SK-MEL-5 (cell line): ENCODE measurements around the gene IFI27. TPM values are rescaled to one million over a fixed set of nuclear protein-coding genes. Genes with fewer than 3 reads are reported as not detected.

Experiments used
- DNase-seq: peaks from one replicate; pipeline ENCODE4 v3.0.0-alpha.2; 2016; ENCODE audit warnings: low read depth, low spot score
- in situ Hi-C: cut with HindIII; loops from 2 replicates; pipeline ENCODE4 v1.10.0; 2016; ENCODE audit warnings: low sequenced_read_pairs, high pct_unique_total_duplicates, low pct_unique_long_range_greater_than_20kb
- total RNA-seq: library from RNA; depleted of rRNA; stranded (reverse); fragments of >200 nt; shearing (Covaris generic); gene quantifications from 2 replicates; pipeline ENCODE4 v1.2.3, GENCODE V29; 2014

The IFI27 gene
- total RNA-seq, 1 experiment from 2014 or later, result not detected

DNA sequence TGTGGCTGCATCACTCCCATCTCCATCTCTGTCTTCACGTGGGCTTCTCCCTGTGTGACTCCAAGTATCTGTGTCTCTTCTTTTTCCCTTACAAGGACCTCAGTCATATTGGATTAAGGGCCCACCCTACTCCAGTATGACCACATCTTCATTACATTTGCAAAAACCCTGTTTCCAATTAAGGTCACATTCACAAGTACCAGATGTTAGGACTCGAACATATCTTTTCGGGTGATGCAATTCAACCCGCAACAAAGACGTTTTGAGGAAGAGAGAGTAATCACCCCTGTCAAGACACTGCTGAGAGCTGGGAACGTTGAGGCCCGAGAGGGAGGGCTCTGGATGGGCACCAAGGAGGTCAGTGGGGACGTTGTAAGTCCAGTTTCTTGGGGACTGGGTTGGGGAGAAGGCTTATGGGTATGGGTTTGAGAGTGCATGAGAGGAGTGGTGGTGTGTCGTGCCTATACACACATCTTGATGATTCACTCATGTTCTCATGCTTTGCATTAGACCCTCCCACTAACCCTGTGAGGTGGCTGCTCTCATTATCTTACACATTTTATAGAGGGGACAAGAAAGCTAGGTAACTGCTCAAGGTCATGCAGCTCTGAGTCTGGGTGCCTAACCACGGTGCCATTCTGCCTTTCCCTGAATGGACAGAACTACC lies 12.1 kb upstream of the IFI27 start:
- no peak for DNase-seq
- in situ Hi-C loops, result no loop called here

DNA sequence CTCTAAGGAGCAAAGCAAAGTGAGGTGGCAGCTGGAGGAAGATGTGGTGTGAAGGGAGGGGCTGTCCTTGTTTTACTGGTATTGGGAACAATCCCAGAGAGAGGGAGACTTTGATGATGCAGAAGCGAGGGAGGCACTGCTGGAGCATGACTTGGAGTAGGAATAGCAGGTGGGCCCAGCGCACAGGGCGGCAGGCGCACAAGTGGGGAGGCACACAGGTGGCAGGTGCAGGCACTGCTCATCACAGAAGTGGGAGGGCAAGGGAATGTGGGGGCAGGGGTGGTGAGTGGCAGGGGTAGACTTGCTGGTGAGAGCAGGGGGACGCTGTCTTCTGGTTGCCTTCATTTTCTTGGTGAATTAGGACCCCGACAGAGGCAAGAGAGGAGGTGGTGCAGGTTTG lies 11.5 kb upstream of the IFI27 start:
- DNase-seq, result no peak
- in situ Hi-C loops, result no loop called here

DNA sequence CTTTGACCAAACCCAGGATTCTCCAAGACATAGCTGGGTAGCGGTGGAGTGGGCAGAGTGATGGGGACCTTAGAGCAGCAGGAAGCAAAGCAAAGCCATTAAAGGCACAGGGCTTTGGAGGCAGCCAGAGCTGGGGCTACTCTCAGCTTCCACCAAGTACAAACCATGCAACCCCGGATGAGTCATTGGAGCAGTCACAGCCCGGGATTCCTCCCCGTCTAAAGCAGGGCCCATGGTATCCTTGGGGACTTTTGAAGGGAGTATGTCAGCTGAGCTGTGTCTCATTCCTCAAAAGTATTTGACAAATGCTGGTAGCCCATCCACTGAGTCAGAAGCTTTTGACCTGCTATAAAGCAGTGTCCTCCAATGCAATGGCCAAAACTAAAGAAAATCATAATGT lies 9.7 kb upstream of the IFI27 start:
- DNase-seq, result no peak

DNA sequence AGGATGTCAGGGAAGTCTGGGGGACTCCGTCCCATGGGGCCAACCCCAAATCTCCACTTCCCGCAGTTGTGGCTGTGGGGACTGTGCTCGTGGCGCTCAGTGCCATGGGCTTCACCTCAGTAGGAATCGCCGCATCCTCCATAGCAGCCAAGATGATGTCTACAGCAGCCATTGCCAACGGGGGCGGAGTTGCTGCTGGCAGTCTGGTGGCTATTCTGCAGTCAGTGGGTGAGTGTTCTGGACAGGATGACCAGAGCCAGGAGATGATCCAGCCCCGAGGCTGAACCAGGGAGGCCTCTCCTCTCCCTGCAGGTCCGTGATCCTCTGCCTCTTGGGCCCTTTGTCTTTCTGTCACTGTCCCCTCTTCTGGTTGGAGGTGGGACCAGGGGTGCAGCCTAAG lies 8.8 kb upstream of the IFI27 start:
- no peak for DNase-seq
- in situ Hi-C loops, result no loop called here

More for the DNA sequence above, 9.7 kb upstream of the IFI27 start:
- in situ Hi-C loops, result no loop called here

DNA sequence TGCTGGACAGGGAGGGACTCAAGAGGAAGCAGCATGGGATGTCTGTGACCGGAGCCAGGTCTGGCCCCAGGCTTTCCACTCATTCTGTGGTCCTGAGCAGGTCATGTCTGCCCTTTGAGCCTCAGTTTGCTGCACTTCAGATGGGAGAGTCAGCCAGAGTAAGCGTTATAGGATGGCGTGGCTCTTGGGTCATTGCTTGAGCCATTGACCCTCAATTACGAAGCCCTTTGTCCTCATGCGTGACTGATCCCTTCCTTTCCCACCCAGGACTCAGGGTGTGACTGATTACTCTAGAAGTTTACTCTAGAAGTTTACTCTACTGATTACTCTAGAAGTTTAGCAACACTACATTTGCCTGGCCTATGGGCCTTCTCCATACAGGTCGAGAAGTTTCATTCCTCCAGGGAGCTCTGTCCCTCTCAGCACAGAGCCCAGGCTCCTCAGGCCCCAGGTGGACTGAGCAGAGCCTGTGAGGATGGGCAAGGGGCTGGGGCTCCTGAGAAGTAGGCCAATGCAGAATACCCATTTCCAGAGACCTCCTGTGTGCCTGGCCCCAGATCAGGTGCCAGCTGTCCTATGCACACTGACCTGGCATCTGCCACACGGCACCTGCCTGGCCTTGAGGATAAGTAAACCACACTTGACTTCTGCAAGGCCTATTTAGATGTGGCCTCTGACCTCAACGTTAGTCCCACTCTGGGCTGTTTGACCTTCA lies 7.6 kb upstream of the IFI27 start:
- in situ Hi-C loops, result no loop called here
- no peak for DNase-seq

DNA sequence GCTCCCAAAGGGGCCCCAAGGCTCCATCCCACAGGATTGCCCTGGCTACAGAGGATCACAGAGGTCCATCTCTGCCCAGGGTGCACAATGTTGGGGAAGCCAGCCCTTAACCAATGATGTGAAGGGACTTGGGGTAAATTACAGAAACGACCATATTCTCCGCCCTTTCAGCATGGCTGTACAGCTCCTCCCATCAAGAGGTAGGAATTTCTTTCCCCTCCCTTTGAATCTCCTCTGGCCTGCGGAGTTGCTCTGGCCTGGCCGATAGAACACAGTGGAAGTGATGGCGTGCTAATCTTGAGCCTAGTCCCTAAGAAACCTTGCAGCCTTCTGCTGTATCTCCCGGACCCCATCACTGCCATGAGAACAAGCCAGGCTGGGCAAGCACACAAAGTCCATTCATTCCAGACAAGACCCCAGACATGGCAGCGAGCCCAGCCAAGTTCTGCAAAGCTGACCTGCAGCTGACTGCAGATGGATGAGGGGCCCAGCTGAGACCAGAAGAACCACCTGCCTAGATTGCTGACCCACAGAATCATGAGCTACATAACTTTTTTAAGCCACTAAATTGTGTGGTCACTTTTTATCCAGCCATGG lies 6.9 kb upstream of the IFI27 start:
- no peak for DNase-seq
- in situ Hi-C loops, result no loop called here

DNA sequence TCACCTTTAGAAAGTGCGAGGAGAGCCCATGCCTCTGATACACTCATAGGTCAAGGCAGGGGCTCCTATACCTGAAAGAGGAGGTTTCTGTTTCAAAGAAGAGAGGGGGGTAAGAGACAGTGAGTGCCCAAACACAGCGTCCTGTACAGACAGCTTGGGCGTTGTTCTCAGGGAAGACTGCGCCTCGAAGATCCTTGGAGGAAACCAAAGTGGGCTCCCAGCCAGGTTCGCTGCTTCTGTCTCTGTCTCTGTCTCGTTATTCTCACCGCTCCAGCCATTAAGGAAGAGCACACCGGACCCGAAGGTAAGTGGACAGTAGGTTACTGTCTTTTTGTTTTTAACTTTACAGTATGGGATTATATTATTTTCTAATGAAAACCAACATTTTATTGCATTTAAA lies 5.8 kb upstream of the IFI27 start:
- in situ Hi-C loops, result no loop called here

GRCh38 chr14:94109915-94110250 lies 653 bp upstream of the IFI27 start:
- DNase-seq, result no peak
- in situ Hi-C loops, result no loop called here

More for the DNA sequence above, 5.8 kb upstream of the IFI27 start:
- no peak for DNase-seq

GRCh38 chr14:94111276-94112095 lies 950 bp downstream of the IFI27 start:
- DNase-seq, result no peak
- in situ Hi-C loops, result no loop called here

DNA sequence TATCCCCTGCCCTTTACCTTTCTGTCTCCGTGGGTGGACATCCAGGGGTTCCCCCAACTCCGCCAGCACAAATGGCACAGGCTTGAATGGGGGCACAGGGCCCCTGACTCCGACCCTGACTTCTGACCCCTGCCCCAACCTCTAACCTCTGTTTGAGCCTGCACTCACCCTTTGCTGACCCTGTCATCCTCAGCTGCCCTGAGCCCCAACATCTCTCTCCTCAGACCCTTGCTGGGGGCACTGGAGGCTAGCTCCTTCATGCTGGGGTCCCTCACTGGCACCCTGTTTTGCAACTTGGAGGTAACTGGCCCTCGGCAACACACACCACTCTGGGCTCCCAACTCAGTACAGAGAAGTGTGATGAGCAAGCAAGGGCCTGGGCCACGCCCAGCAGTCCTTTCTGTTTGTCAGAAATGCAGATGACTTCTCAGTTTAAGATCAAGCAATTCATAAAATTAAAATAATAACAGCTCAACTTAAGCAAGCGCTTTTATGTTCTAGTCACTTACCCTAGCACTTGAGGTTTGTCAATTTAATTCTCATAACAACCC lies 2.1 kb downstream of the IFI27 start:
- in situ Hi-C loops, result no loop called here
- no peak for DNase-seq

GRCh38 chr14:94113073-94113472 lies 2.5 kb downstream of the IFI27 start:
- in situ Hi-C loops, result no loop called here
- no peak for DNase-seq

DNA sequence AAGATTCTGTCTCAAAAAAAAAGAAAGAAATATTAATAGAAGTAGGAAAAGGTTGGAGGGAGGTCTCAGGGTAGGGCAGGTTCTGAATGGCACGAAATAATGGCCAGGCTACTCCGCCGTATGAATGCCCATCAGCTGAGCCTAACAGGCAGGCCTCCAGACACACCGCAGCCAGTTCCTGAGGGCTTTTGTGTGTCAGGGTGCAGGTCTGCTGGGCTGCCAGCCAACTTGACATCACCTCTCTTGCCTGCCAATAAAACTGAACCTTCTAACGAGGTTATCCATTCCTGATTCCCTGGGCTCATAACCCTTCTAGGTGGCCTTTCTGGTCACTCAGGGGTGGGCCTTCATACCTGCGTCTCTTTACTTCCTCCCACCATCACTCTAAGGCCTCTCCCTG lies 3.0 kb downstream of the IFI27 start:
- in situ Hi-C loops, result no loop called here
- DNase-seq, result no peak

- in situ Hi-C loops, result no loop called here
- DNase-seq, result no peak
These were observed 3.5 kb downstream of the IFI27 start for GRCh38 chr14:94113908-94114588.

GRCh38 chr14:94114589-94115057 lies 4.1 kb downstream of the IFI27 start:
- no peak for DNase-seq
- in situ Hi-C loops, result no loop called here

DNA sequence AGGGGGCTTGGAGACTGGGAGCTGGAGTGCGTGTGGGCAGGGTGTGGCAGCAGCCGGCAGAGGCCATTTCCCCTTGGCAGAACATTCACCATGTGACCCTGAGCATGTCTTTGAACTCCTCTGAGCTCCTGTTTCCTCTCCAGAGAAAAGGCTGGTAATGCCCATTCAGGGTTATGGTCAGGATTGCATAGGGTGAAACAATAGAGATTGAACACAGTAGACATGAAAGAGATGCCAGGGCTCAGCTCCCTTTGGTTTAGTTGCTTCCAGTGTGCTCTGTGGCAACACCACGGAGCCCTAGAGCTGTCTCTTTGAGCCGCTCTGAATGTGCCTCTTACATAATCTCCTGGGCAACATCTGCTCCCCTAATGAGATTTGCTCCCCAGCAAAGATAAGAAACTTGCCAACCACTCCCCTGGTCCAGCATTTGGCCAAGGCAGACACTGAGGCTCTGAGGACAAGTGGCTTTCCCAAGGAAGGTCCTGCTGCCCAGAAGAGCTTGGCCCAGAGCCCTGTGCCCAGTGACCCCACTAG lies 4.6 kb downstream of the IFI27 start:
- in situ Hi-C loops, result no loop called here
- DNase-seq, result no peak

DNA sequence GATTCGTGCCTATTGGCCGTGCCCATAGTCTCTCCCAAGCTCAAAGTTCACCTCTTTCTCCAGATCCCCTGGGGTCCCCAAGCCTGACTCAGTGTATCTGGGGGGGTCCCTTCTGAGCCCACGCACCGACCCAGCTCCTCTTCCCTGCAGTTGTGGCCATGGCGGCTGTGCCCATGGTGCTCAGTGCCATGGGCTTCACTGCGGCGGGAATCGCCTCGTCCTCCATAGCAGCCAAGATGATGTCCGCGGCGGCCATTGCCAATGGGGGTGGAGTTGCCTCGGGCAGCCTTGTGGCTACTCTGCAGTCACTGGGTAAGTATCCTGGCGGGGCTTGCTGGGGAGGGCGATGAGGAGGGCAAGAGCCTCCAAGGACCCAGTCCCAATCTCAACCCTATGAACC lies 5.1 kb downstream of the IFI27 start:
- in situ Hi-C loops, result no loop called here

DNA sequence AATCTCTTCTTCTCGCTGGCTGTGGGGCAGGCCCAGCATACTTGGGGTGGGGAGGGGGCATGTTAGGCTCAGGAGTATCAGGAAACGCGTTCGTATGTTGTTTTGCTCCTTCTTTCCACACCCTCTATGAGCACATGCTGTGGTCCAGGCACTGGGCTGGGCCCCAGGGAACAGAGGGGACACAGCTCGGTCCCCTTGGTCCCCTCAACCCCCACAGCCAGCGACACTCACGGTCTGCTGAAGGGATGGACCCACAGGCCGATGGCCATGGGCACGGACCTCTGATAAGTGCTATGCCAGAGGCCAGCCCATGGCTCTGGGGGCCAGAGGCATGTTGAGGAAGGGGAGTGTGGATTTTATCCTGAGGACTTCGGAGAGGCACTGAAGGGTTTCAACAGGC lies 6.2 kb downstream of the IFI27 start:
- in situ Hi-C loops, result no loop called here
- DNase-seq, result no peak

More for the DNA sequence above, 5.1 kb downstream of the IFI27 start:
- DNase-seq, result no peak
